PC-3 (cell line): ENCODE data around the gene NUP62.

Source experiments
- EZH2 ChIP-seq: fragments of 300-600 bp; sonication (generic); IDR thresholded peaks from one replicate; pipeline ENCODE4 v1.6.1; 2017; ENCODE audit warnings: antibody characterized with exemption, mild to moderate bottlenecking, low read length; ENCODE audit not compliant: unreplicated experiment
- TF ChIP-seq, protein P1 (sequence below): fragments of 300-600 bp; sonication (generic); conservative IDR thresholded peaks from 2 replicates; pipeline ENCODE4 v1.5.1; 2017; ENCODE audit warnings: antibody characterized with exemption, low read depth, mild to moderate bottlenecking, low read length

DNA sequence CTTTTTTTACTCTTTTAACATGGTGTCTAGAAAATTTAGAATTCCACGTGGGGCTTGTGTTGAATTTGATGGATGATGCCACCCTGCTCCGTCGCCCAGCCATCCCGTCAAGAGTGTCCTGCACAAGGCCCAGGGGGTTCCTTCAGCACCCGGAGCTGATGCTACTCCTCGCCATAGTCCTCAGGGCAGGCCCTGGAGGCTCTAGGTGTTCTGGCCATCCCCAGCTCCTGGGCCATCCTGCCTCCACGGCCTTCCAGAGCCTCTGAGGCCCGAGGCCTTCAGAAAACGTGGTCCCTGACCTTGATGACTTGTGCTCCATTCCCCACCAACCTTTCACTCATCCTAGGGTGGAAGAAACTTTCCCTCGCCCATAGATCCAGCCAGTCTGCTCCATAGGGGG, 55.5 kb downstream of the NUP62 start:
- TF ChIP-seq, protein P1, sequence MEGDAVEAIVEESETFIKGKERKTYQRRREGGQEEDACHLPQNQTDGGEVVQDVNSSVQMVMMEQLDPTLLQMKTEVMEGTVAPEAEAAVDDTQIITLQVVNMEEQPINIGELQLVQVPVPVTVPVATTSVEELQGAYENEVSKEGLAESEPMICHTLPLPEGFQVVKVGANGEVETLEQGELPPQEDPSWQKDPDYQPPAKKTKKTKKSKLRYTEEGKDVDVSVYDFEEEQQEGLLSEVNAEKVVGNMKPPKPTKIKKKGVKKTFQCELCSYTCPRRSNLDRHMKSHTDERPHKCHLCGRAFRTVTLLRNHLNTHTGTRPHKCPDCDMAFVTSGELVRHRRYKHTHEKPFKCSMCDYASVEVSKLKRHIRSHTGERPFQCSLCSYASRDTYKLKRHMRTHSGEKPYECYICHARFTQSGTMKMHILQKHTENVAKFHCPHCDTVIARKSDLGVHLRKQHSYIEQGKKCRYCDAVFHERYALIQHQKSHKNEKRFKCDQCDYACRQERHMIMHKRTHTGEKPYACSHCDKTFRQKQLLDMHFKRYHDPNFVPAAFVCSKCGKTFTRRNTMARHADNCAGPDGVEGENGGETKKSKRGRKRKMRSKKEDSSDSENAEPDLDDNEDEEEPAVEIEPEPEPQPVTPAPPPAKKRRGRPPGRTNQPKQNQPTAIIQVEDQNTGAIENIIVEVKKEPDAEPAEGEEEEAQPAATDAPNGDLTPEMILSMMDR = no peak
- TF ChIP-seq EZH2 = no peak
